ENCODE results near the gene ZNF771.

GRCh38 chr16:30371248-30371816 is 36.1 kb upstream of the ZNF771 start:
- TF ChIP-seq CTCF (IDR thresholded peaks at IDR 0.05): no peak
- no peak for TF ChIP-seq POLR2A (IDR thresholded peaks at IDR 0.05)

Data from esophagus squamous epithelium (tissue), 4 donors.